CD4-positive, alpha-beta memory T cell (primary cell): Measurements from ENCODE around the gene TMEM88. TPM values are rescaled to one million over a fixed set of nuclear protein-coding genes. Genes with fewer than 3 reads are reported as not detected.

Source experiments
- CTCF ChIA-PET: fragments of 350-600 bp; sonication (Branson Sonifier 250); formaldehyde crosslinking; loops from one replicate; lab custom pipeline; 2021; ENCODE audit warnings: inconsistent platforms; ENCODE audit not compliant: partially characterized antibody; lab: Charles Lee
- POLR2A ChIA-PET: fragments of 350-600 bp; sonication (Branson Sonifier 250); formaldehyde crosslinking; loops from one replicate; lab custom pipeline; 2021; ENCODE audit not compliant: partially characterized antibody; lab: Charles Lee
- DNase-seq, 5 donors: peaks; one replicate each; pipeline versions ENCODE4 v3.0.0 to v3.0.0-alpha.2; 2020 to 2022; ENCODE audit warnings: mixed read lengths in 1 of 5
- H3K27ac ChIP-seq: one replicate; pipeline ENCODE4 v1.7.0; 2013; ENCODE audit warnings: low read depth, low read length
- H3K27me3 ChIP-seq: 2 replicates; pipeline ENCODE4 v1.7.0; 2013; ENCODE audit warnings: mild to moderate bottlenecking, low read length, moderate library complexity; ENCODE audit not compliant: insufficient read depth
- H3K36me3 ChIP-seq: 2 replicates; pipeline ENCODE4 v1.7.0; 2013; ENCODE audit warnings: mild to moderate bottlenecking, low read length, moderate library complexity; ENCODE audit not compliant: insufficient read depth
- H3K4me1 ChIP-seq: 2 replicates; pipeline ENCODE4 v1.7.0; 2013; ENCODE audit warnings: mild to moderate bottlenecking, low read length, moderate library complexity; ENCODE audit not compliant: insufficient read depth
- H3K4me3 ChIP-seq, 2 donors: one replicate each; pipeline ENCODE4 v1.7.0; 2013; ENCODE audit warnings: low read length in 2 of 2, mild to moderate bottlenecking in 1 of 2
- H3K9me3 ChIP-seq, 2 donors: one replicate each; pipeline ENCODE4 v1.7.0; 2013; ENCODE audit warnings: low read length in 2 of 2, control low read depth in 1 of 2; ENCODE audit not compliant: control insufficient read depth in 1 of 2
- H3K27ac Mint-ChIP-seq, 7 donors: one replicate each; pipeline ENCODE4 v1.8.0; 2020 to 2021; ENCODE audit warnings: mixed read lengths in 7 of 7, mild to moderate bottlenecking in 6 of 7, inconsistent platforms in 3 of 7, moderate library complexity in 3 of 7
- H3K27me3 Mint-ChIP-seq, 2 donors: one replicate each; pipeline ENCODE4 v1.8.0; 2020 to 2021; ENCODE audit warnings: mixed read lengths in 2 of 2
- H3K36me3 Mint-ChIP-seq, 2 donors: one replicate each; pipeline ENCODE4 v1.8.0; 2020 to 2021; ENCODE audit warnings: mixed read lengths in 2 of 2, inconsistent platforms in 1 of 2, mild to moderate bottlenecking in 1 of 2
- H3K4me1 Mint-ChIP-seq, 4 donors: one replicate each; pipeline ENCODE4 v1.8.0; 2020 to 2021; ENCODE audit warnings: mixed read lengths in 4 of 4, mild to moderate bottlenecking in 1 of 4
- H3K4me3 Mint-ChIP-seq, 8 donors: one replicate each; pipeline ENCODE4 v1.8.0; 2020 to 2021; ENCODE audit warnings: mixed read lengths in 8 of 8, mild to moderate bottlenecking in 7 of 8, moderate library complexity in 6 of 8, inconsistent platforms in 3 of 8
- H3K9me3 Mint-ChIP-seq, 8 donors: one replicate each; pipeline ENCODE4 v1.8.0; 2020 to 2021; ENCODE audit warnings: mixed read lengths in 8 of 8, mild to moderate bottlenecking in 5 of 8, inconsistent platforms in 3 of 8, moderate library complexity in 1 of 8
- intact Hi-C: fragments of 100-400 bp; cut with micrococcal nuclease; formaldehyde crosslinking; loops from one replicate; pipeline ENCODE4 v1.15.1; 2023
- polyA plus RNA-seq, 2 donors: library from polyadenylated mRNA; unstranded; fragments of 300-500 nt; fragmentation: Illumina TruSeq; gene quantifications; one replicate each; pipeline ENCODE4 v1.2.3, GENCODE V29; 2021
- total RNA-seq, 2 experiments: library from RNA; stranded (reverse); gene quantifications; one replicate each; pipeline ENCODE4 v1.2.3, GENCODE V29; 2021

Gene TMEM88
- total and polyA plus RNA-seq, 4 experiments from 2014 or later, result 6.2 to 7.9 TPM; not detected in 2

GRCh38 chr17:7878234-7878633, 23.4 kb downstream of the TMEM88 start:
- DNase-seq, result no peak
- no peak overlapping the region for H3K27ac ChIP-seq
- Mint-ChIP-seq H3K4me3 (no peak overlapping the region), H3K4me1 (peaks cover 0 to 18% (median 11%) of the 10 kb centered on the region in 4 donors), H3K9me3 (no peaks in the 10 kb centered on the region), H3K36me3 (peaks cover 7 to 10% of the 10 kb centered on the region in 2 donors), H3K27ac (no peak overlapping the region), H3K27me3 (no peaks in the 10 kb centered on the region)
- no peaks in the 10 kb centered on the region for H3K9me3 ChIP-seq
- H3K36me3 ChIP-seq, result peaks cover 14% of the 10 kb centered on the region
- H3K4me1 ChIP-seq, result peaks cover 36% of the 10 kb centered on the region
- intact Hi-C loops, result no loop called here
- no peak overlapping the region for H3K4me3 ChIP-seq
- no peaks in the 10 kb centered on the region for H3K27me3 ChIP-seq
- ChIA-PET POLR2A (no interaction called here), CTCF (interaction anchor here (1.2 kb wide), 2 partner anchors 10 to 20 kb away, joined by 3 read pairs; no protein-coding TSS in a partner anchor)

GRCh38 chr17:7880076-7880868, 25.4 kb downstream of the TMEM88 start:
- Mint-ChIP-seq H3K4me3 (no peak overlapping the region), H3K36me3 (peaks cover 0 to 4% of the 10 kb centered on the region in 2 donors), H3K9me3 (no peaks in the 10 kb centered on the region), H3K4me1 (peaks cover 6 to 13% (median 8%) of the 10 kb centered on the region in 4 donors), H3K27me3 (no peaks in the 10 kb centered on the region), H3K27ac (no peak overlapping the region)
- ChIA-PET CTCF (no interaction called here), POLR2A (interaction anchor here (1.3 to 1.4 kb wide), 2 partner anchors 9 to 46 kb away, joined by 3 to 4 read pairs; partner anchors contain the start of gene KDM6B)
- intact Hi-C loops, result no loop called here
- Histone ChIP-seq H3K36me3 (peaks cover 14% of the 10 kb centered on the region), H3K4me1 (peaks cover 46% of the 10 kb centered on the region), H3K27me3 (no peaks in the 10 kb centered on the region), H3K4me3 (no peak overlapping the region), H3K27ac (no peak overlapping the region), H3K9me3 (no peaks in the 10 kb centered on the region)
- no peak for DNase-seq

- POLR2A ChIA-PET, result no interaction called here
- Mint-ChIP-seq H3K4me1 (peaks cover 4 to 11% (median 7%) of the 10 kb centered on the region in 4 donors), H3K27ac (no peak overlapping the region), H3K4me3 (no peak overlapping the region), H3K27me3 (no peaks in the 10 kb centered on the region), H3K9me3 (no peaks in the 10 kb centered on the region), H3K36me3 (peaks cover 0 to 8% of the 10 kb centered on the region in 2 donors)
- no peaks in the 10 kb centered on the region for H3K9me3 ChIP-seq
- intact Hi-C loops, result no loop called here
- H3K4me1 ChIP-seq, result peaks cover 47% of the 10 kb centered on the region
- no peak for DNase-seq
- no peak overlapping the region for H3K4me3 ChIP-seq
- H3K36me3 ChIP-seq, result peaks cover 14% of the 10 kb centered on the region
- H3K27me3 ChIP-seq, result no peaks in the 10 kb centered on the region
- no peak overlapping the region for H3K27ac ChIP-seq
- CTCF ChIA-PET, result no interaction called here
Measured at GRCh38 chr17:7881276-7882054, 26.6 kb downstream of the TMEM88 start.

GRCh38 chr17:7882068-7882467, 27.2 kb downstream of the TMEM88 start:
- Histone ChIP-seq H3K27ac (no peak overlapping the region), H3K4me3 (no peak overlapping the region), H3K36me3 (peaks cover 14% of the 10 kb centered on the region), H3K27me3 (no peaks in the 10 kb centered on the region), H3K4me1 (peaks cover 53% of the 10 kb centered on the region), H3K9me3 (no peaks in the 10 kb centered on the region)
- ChIA-PET CTCF (interaction anchor here (2.6 kb wide), 1 partner anchor 20 kb away, joined by 13 read pairs; no protein-coding TSS in a partner anchor), POLR2A (interaction anchor here (2.2 kb wide), 1 partner anchor 13 kb away, joined by 6 read pairs; no protein-coding TSS in a partner anchor)
- intact Hi-C loops, result no loop called here
- no peaks in the 10 kb centered on the region for H3K27me3 Mint-ChIP-seq
- H3K4me3 Mint-ChIP-seq, result no peak overlapping the region
- DNase-seq, result no peak
- H3K9me3 Mint-ChIP-seq, result no peaks in the 10 kb centered on the region
- no peak overlapping the region for H3K27ac Mint-ChIP-seq
- peaks cover 4 to 12% (median 7%) of the 10 kb centered on the region in 4 donors for H3K4me1 Mint-ChIP-seq
- H3K36me3 Mint-ChIP-seq, result peaks cover 0 to 11% of the 10 kb centered on the region in 2 donors

- no peaks in the 10 kb centered on the region for H3K9me3 Mint-ChIP-seq
- H3K27ac Mint-ChIP-seq, result no peak overlapping the region
- H3K36me3 Mint-ChIP-seq, result peaks cover 0 to 9% of the 10 kb centered on the region in 2 donors
- intact Hi-C loops, result no loop called here
- ChIA-PET POLR2A (interaction anchor here (0.9 to 2.2 kb wide), 4 partner anchors 10 to 49 kb away, joined by 3 to 10 read pairs (median 4); partner anchors contain the start of genes CNTROB and TRAPPC1), CTCF (interaction anchor here (1.1 to 2.6 kb wide), 5 partner anchors 12 to 107 kb away, joined by 3 to 13 read pairs (median 5); partner anchors contain the start of gene NAA38)
- no peaks in the 10 kb centered on the region for H3K27me3 Mint-ChIP-seq
- Histone ChIP-seq H3K36me3 (peaks cover 14% of the 10 kb centered on the region), H3K27ac (peak overlapping the region; percentile 23), H3K9me3 (no peaks in the 10 kb centered on the region), H3K4me1 (peaks cover 54% of the 10 kb centered on the region), H3K4me3 (no peak overlapping the region), H3K27me3 (no peaks in the 10 kb centered on the region)
- H3K4me1 Mint-ChIP-seq, result peaks cover 4 to 12% (median 6%) of the 10 kb centered on the region in 4 donors
- no peak overlapping the region for H3K4me3 Mint-ChIP-seq
- no peak for DNase-seq
Measured at GRCh38 chr17:7882629-7883028, 27.8 kb downstream of the TMEM88 start.

- H3K4me3 Mint-ChIP-seq, result peak overlapping the region; percentile 75 to 85 (median 82)
- no peaks in the 10 kb centered on the region for H3K9me3 Mint-ChIP-seq
- Histone ChIP-seq H3K36me3 (peaks cover 14% of the 10 kb centered on the region), H3K27ac (peak overlapping the region; percentile 31), H3K27me3 (no peaks in the 10 kb centered on the region), H3K9me3 (no peaks in the 10 kb centered on the region), H3K4me3 (peak overlapping the region; percentile 5 to 41), H3K4me1 (peaks cover 64% of the 10 kb centered on the region)
- H3K36me3 Mint-ChIP-seq, result peaks cover 0 to 9% of the 10 kb centered on the region in 2 donors
- peaks cover 4 to 12% (median 6%) of the 10 kb centered on the region in 4 donors for H3K4me1 Mint-ChIP-seq
- DNase-seq, result peak; percentile 37 to 70 (median 40)
- ChIA-PET POLR2A (interaction anchor here (0.6 to 2.2 kb wide), 8 partner anchors 11 to 107 kb away, joined by 3 to 10 read pairs (median 4); partner anchors contain the start of genes CNTROB, NAA38 and TRAPPC1), CTCF (interaction anchor here (1.4 to 2.6 kb wide), 3 partner anchors 21 to 105 kb away, joined by 4 to 13 read pairs (median 6); partner anchors contain the start of gene NAA38)
- H3K27ac Mint-ChIP-seq, result peak overlapping the region in 6 of 7 donors; percentile 73 to 92 (median 83)
- intact Hi-C loops, result no loop called here
- no peaks in the 10 kb centered on the region for H3K27me3 Mint-ChIP-seq
Measured at GRCh38 chr17:7883781-7884386, 29.0 kb downstream of the TMEM88 start.
